WTC11 (cell line): Measurements from ENCODE around the gene RAB17.

Source experiments
- ATF3 ChIP-seq: sonication (generic); formaldehyde crosslinking; conservative IDR thresholded peaks from 2 replicates; pipeline ENCODE4 v1.8.1; 2022; ENCODE audit warnings: mild to moderate bottlenecking, missing genetic modification reagents
- CREB1 ChIP-seq: sonication (generic); formaldehyde crosslinking; IDR thresholded peaks from 2 replicates; pipeline ENCODE4 v1.8.0; 2023; ENCODE audit warnings: mild to moderate bottlenecking, missing genetic modification reagents
- CREM ChIP-seq: sonication (generic); formaldehyde crosslinking; IDR thresholded peaks from 2 replicates; pipeline ENCODE4 v1.8.1; 2022; ENCODE audit warnings: mild to moderate bottlenecking, missing genetic modification reagents, moderate library complexity
- CTCF ChIP-seq: fragments of 200-600 bp; IDR thresholded peaks from 2 replicates; pipeline ENCODE4 v1.8.0; 2022; ENCODE audit warnings: antibody characterized with exemption
- JUN ChIP-seq: sonication (generic); formaldehyde crosslinking; IDR thresholded peaks from 2 replicates; pipeline ENCODE4 v1.8.0; 2023; ENCODE audit warnings: mild to moderate bottlenecking, missing genetic modification reagents
- NFYB ChIP-seq: sonication (generic); formaldehyde crosslinking; conservative IDR thresholded peaks from 2 replicates; pipeline ENCODE4 v1.8.0; 2022; ENCODE audit warnings: low read depth, missing genetic modification reagents
- NR3C1 ChIP-seq: sonication (generic); formaldehyde crosslinking; conservative IDR thresholded peaks from 2 replicates; pipeline ENCODE4 v1.8.1; 2023; ENCODE audit warnings: low read depth, mild to moderate bottlenecking, missing genetic modification reagents
- SMAD4 ChIP-seq: sonication (generic); formaldehyde crosslinking; IDR thresholded peaks from 2 replicates; pipeline ENCODE4 v1.8.0; 2022; ENCODE audit warnings: mild to moderate bottlenecking, missing genetic modification reagents
- ZNF263 ChIP-seq: sonication (generic); formaldehyde crosslinking; IDR thresholded peaks from 2 replicates; pipeline ENCODE4 v1.8.1; 2022; ENCODE audit warnings: low read depth, mild to moderate bottlenecking, moderate library complexity, missing genetic modification reagents

GRCh38 chr2:237525559-237526157 is 64.9 kb downstream of the RAB17 start:
- no peak for TF ChIP-seq CTCF
- TF ChIP-seq JUN (CRISPR knock-in tag): no peak
- no peak for TF ChIP-seq ATF3 (CRISPR knock-in tag)
- no peak for TF ChIP-seq SMAD4 (CRISPR knock-in tag)
- TF ChIP-seq NFYB (CRISPR knock-in tag): no peak
- no peak for TF ChIP-seq ZNF263 (CRISPR knock-in tag)
- TF ChIP-seq CREM: no peak
- no peak for TF ChIP-seq NR3C1
- no peak for TF ChIP-seq CREB1 (CRISPR knock-in tag)
